Measurements from ENCODE around the gene HDGF.

DNA sequence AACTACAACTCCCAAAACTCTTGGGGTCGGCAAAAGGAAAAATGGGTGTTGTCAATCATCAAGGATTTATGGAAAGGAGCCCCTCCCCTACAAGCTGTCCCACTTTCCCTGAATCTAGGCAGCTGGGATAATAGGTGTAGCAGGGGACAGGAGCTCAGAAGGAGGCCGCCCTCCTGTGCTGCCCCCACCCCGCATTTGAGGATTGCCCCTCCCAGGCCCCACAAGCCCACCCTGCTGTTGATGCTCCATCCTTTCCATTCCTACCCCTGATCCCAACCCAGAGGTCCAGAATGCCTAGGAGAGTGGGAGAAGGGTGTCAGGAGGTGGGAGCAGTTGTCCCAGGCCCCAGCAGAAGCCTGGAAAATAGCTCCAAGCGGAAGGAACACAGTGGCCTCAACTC is 8.7 kb downstream of the HDGF start:
- TF ChIP-seq, protein P1, sequence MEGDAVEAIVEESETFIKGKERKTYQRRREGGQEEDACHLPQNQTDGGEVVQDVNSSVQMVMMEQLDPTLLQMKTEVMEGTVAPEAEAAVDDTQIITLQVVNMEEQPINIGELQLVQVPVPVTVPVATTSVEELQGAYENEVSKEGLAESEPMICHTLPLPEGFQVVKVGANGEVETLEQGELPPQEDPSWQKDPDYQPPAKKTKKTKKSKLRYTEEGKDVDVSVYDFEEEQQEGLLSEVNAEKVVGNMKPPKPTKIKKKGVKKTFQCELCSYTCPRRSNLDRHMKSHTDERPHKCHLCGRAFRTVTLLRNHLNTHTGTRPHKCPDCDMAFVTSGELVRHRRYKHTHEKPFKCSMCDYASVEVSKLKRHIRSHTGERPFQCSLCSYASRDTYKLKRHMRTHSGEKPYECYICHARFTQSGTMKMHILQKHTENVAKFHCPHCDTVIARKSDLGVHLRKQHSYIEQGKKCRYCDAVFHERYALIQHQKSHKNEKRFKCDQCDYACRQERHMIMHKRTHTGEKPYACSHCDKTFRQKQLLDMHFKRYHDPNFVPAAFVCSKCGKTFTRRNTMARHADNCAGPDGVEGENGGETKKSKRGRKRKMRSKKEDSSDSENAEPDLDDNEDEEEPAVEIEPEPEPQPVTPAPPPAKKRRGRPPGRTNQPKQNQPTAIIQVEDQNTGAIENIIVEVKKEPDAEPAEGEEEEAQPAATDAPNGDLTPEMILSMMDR (IDR thresholded peaks at IDR 0.05) = no peak
- TF ChIP-seq POLR2A (IDR thresholded peaks at IDR 0.05) = no peak
